ENCODE measurements around the gene NOL3. TPM values are rescaled to one million over a fixed set of nuclear protein-coding genes. Genes with fewer than 3 reads are reported as not detected.
A peak's percentile ranks its signal among the peaks of the same experiment; 100 is the strongest.

The NOL3 gene
- total RNA-seq, 1 donor, result 10.1 TPM

GRCh38 chr16:67184453-67184994 is 14.2 kb downstream of the NOL3 start:
- no peak for TF ChIP-seq CTCF (IDR thresholded peaks at IDR 0.05; ENCODE audit: insufficient read depth, low read length)
- DNase-seq (ENCODE audit: low read depth), result no peak
- H3K4me3 ChIP-seq (ENCODE audit: low read depth, low read length), result peak overlapping the region; percentile 76

- TF ChIP-seq CTCF (IDR thresholded peaks at IDR 0.05; ENCODE audit: insufficient read depth, low read length), result peak; percentile 89
- H3K4me3 ChIP-seq (ENCODE audit: low read depth, low read length), result peak overlapping the region; percentile 39
- DNase-seq (ENCODE audit: low read depth), result peak; percentile 93
These were observed 14.8 kb downstream of the NOL3 start for GRCh38 chr16:67184995-67185650.

- peak overlapping the region; percentile 34 for H3K4me3 ChIP-seq (ENCODE audit: low read depth, low read length)
- no peak for TF ChIP-seq CTCF (IDR thresholded peaks at IDR 0.05; ENCODE audit: insufficient read depth, low read length)
- no peak for DNase-seq (ENCODE audit: low read depth)
These were observed 15.4 kb downstream of the NOL3 start for GRCh38 chr16:67185651-67186134.

DNA sequence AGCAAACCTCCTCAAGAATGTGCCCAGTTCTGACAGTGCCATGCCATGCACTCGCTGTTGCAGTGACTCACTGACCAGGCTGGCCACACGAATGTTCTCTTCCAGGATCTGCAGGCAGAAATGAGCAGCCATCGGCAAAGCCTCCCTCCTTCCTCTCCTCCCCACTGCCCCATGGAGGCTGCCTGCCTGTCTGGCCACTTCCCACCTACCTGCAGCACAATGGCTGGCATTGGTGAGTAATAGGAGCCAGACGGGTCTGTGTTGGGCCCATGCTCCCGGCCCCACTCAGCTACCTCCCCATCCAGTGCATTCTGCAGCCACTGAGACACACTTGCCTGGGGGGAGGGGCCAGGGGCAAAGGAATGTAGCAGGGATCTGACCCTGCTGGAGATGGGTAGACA is 16.2 kb downstream of the NOL3 start:
- TF ChIP-seq CTCF (IDR thresholded peaks at IDR 0.05; ENCODE audit: insufficient read depth, low read length), result no peak
- DNase-seq (ENCODE audit: low read depth), result no peak
- H3K4me3 ChIP-seq (ENCODE audit: low read depth, low read length), result no peak overlapping the region

GRCh38 chr16:67187175-67187890 is 17.0 kb downstream of the NOL3 start:
- no peak for DNase-seq (ENCODE audit: low read depth)
- no peak overlapping the region for H3K4me3 ChIP-seq (ENCODE audit: low read depth, low read length)
- TF ChIP-seq CTCF (IDR thresholded peaks at IDR 0.05; ENCODE audit: insufficient read depth, low read length), result no peak

DNA sequence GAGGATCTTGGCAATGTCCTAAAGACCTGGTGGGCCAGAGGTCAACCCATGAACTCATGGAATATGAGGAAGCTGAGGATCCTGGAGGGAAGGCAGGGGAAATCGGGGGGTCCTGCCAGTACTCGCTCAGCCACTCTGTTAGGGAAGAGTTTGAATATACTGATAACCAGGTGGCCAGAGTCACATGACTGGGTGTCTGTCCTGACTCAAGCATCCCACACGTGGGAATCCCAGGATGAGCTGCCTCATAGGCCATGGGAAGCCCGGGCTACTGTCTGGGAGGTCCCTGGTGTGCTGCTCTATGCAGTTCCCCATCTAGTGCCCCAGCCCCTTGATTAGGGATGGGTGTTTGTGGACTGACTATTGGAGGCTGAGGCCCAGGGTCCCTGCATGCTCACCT is 18.0 kb downstream of the NOL3 start:
- no peak overlapping the region for H3K4me3 ChIP-seq (ENCODE audit: low read depth, low read length)
- DNase-seq (ENCODE audit: low read depth), result no peak
- no peak for TF ChIP-seq CTCF (IDR thresholded peaks at IDR 0.05; ENCODE audit: insufficient read depth, low read length)

Data from fibroblast of the aortic adventitia (primary cell).